HepG2 (cell line): Measurements from ENCODE around the gene FUOM. TPM values are rescaled to one million over a fixed set of nuclear protein-coding genes. Genes with fewer than 3 reads are reported as not detected.

Experiments used
- ATAC-seq: fragments of 200-7000 bp; cut with Tn5 transposase; 3 replicates; pipeline ENCODE4 v1.9.1; 2020; ENCODE audit warnings: mild to moderate bottlenecking, moderate library complexity
- BruUV-seq: library from RNA; stranded (reverse); fragments of 400-500 nt; replicated peaks from 2 replicates; lab custom pipeline; 2021; lab: Mats Ljungman, UMichigan
- CTCF ChIA-PET: fragments of 300-600 bp; formaldehyde crosslinking; extraction: SDS; loops from one replicate; lab custom pipeline; 2021; ENCODE audit warnings: low total read pairs, inconsistent platforms, low intra/inter-chr PET ratio; lab: Yijun Ruan, JAX
- POLR2A ChIA-PET: fragments of 350-600 bp; sonication (Branson Sonifier 250); formaldehyde crosslinking; loops from one replicate; lab custom pipeline; 2020; ENCODE audit warnings: antibody characterized with exemption, inconsistent platforms; lab: Yijun Ruan, JAX
- DNase-seq: peaks from one replicate; pipeline ENCODE4 v3.0.0-alpha.2; 2015; ENCODE audit warnings: low spot score
- FAIRE-seq: peaks from 3 replicates; lab custom pipeline; 2011; peaks lifted over from hg19 to GRCh38; lab: Jason Lieb, UNC
- H2AFZ ChIP-seq: one replicate; pipeline ENCODE4 v1.6.1; 2011; ENCODE audit warnings: low read length, inconsistent platforms
- H3K27ac ChIP-seq: fragments of 300-600 bp; 3 replicates; pipeline ENCODE4 v1.8.0; 2011; ENCODE audit warnings: mixed run types, mild to moderate bottlenecking, mixed read lengths, low read length, inconsistent platforms; ENCODE audit not compliant: insufficient read depth; ENCODE audit errors: extremely low read length
- H3K27me3 ChIP-seq, 2 experiments: fragments of 200-600 bp in 1 of 2; 2 replicates in 1 of 2; 3 replicates in 1 of 2; pipeline versions ENCODE4 v1.6.0 to v1.8.0; 2011; ENCODE audit warnings: low read length in 2 of 2, mild to moderate bottlenecking in 2 of 2, moderate library complexity in 2 of 2, inconsistent platforms in 1 of 2; ENCODE audit not compliant: insufficient read depth in 2 of 2, control insufficient read depth in 1 of 2
- H3K36me3 ChIP-seq, 2 experiments: fragments of 200-600 bp in 1 of 2; replicated peaks in 1 of 2; 2 replicates in 1 of 2; 3 replicates in 1 of 2; pipeline versions ENCODE4 v1.5.1 to v1.8.0; 2011; ENCODE audit warnings: low read length in 2 of 2, inconsistent platforms in 1 of 2; ENCODE audit not compliant: insufficient read depth in 2 of 2, control insufficient read depth in 1 of 2
- H3K4me1 ChIP-seq: 2 replicates; pipeline ENCODE4 v1.5.1; 2012; ENCODE audit warnings: low read length, inconsistent platforms; ENCODE audit not compliant: insufficient read depth
- H3K4me2 ChIP-seq: 2 replicates; pipeline ENCODE4 v1.6.0; 2011; ENCODE audit warnings: low read depth, low read length, inconsistent platforms
- H3K4me3 ChIP-seq, 3 experiments: fragments of 200-600 bp in 1 of 3; sonication (generic), shearing (Covaris generic) in 1 of 3; replicated peaks in 1 of 3; 2 replicates each; pipeline ENCODE4 v1.5.1; 2011 to 2016; ENCODE audit warnings: low read length in 3 of 3, inconsistent platforms in 2 of 3, low read depth in 2 of 3, mild to moderate bottlenecking in 2 of 3, control low read depth in 1 of 3, mixed read lengths in 1 of 3; ENCODE audit not compliant: insufficient read depth in 1 of 3
- H3K79me2 ChIP-seq: one replicate; pipeline ENCODE4 v1.6.1; 2011; ENCODE audit warnings: low read length, inconsistent platforms; ENCODE audit not compliant: insufficient read depth
- H3K9ac ChIP-seq: 2 replicates; pipeline ENCODE4 v1.6.0; 2011; ENCODE audit warnings: mild to moderate bottlenecking, low read depth, low read length, inconsistent platforms; ENCODE audit not compliant: insufficient read depth
- H3K9me3 ChIP-seq: 2 replicates; pipeline ENCODE4 v1.5.1; 2012; ENCODE audit warnings: mild to moderate bottlenecking, low read length
- H4K20me1 ChIP-seq: 2 replicates; pipeline ENCODE4 v1.6.0; 2011; ENCODE audit warnings: inconsistent platforms, mild to moderate bottlenecking, low read length, moderate library complexity; ENCODE audit not compliant: insufficient read depth
- DR1 ChIP-seq: sonication (generic); formaldehyde crosslinking; IDR thresholded peaks from 2 replicates; pipeline ENCODE4 v1.8.0; 2021; ENCODE audit warnings: mild to moderate bottlenecking, missing genetic modification reagents, inconsistent platforms
- TCF12 ChIP-seq, 2 experiments: fragments of 450-650 bp in 1 of 2; sonication (generic) in 1 of 2; formaldehyde crosslinking in 1 of 2; IDR thresholded peaks; 2 replicates each; pipeline versions ENCODE4 v1.6.1 to v1.8.0; 2017 to 2022; ENCODE audit warnings: antibody characterized with exemption in 1 of 2, mild to moderate bottlenecking in 1 of 2, missing genetic modification reagents in 1 of 2, moderate library complexity in 1 of 2
- THYN1 ChIP-seq: sonication (generic); formaldehyde crosslinking; IDR thresholded peaks from 2 replicates; pipeline ENCODE4 v1.8.1; 2023; ENCODE audit warnings: low read depth, mild to moderate bottlenecking, moderate library complexity, missing genetic modification reagents, borderline replicate concordance
- ZNF326 ChIP-seq: sonication (generic); formaldehyde crosslinking; IDR thresholded peaks from 2 replicates; pipeline ENCODE4 v1.4.0; 2020; ENCODE audit warnings: missing genetic modification reagents, borderline replicate concordance
- ZNF784 ChIP-seq: sonication (generic); formaldehyde crosslinking; IDR thresholded peaks from 2 replicates; pipeline ENCODE4 v1.5.1; 2020; ENCODE audit warnings: missing genetic modification reagents, mild to moderate bottlenecking, borderline replicate concordance
- WGBS: methylation state at CpG from one replicate; pipeline ENCODE4 v1.1.6; 2017; ENCODE audit warnings: low lambda C conversion rate; 5-methylcytosine and 5-hydroxymethylcytosine counted together
- in situ Hi-C: cut with HindIII; loops from 2 replicates; pipeline ENCODE4 v1.10.0; 2017; ENCODE audit warnings: low pct_unique_long_range_greater_than_20kb; ENCODE audit not compliant: extremely low pct_ligation_motif_present
- intact Hi-C: fragments of 100-400 bp; cut with micrococcal nuclease; formaldehyde crosslinking; loops from one replicate; pipeline ENCODE4 v1.10.0; 2022; ENCODE audit not compliant: unreplicated experiment
- polyA plus RNA-seq, 8 experiments: library from polyadenylated mRNA; depleted of rRNA in 3 of 8; stranded (reverse) in 7 of 8; unstranded in 1 of 8; fragments of >200 nt; fragmentation: Illumina TruSeq in 4 of 8; extraction: Trizol in 4 of 8; gene quantifications; 2 replicates each; pipeline versions ENCODE4 v1.2.1 to v1.2.3, GENCODE V29; 2011 to 2016; ENCODE audit warnings: low read depth in 4 of 8, missing spikeins in 1 of 8, mixed read lengths in 1 of 8; ENCODE audit not compliant: insufficient read depth in 1 of 8
- total RNA-seq, 5 experiments: library from RNA; depleted of rRNA; stranded (reverse); fragments of >200 nt; fragmentation: Illumina TruSeq; extraction: Trizol; gene quantifications; 2 replicates each; pipeline ENCODE4 v1.2.3, GENCODE V29; 2016; ENCODE audit warnings: low read depth in 1 of 5

FUOM gene
- total and polyA plus RNA-seq, 2 of the 13 experiments (the other 11 are each of a cell fraction or from before 2014, with no cell fraction given), result 27.5 to 60.4 TPM

GRCh38 chr10:133346413-133346812, 11.4 kb downstream of the FUOM start:
- no peaks in the 10 kb centered on the region for H3K79me2 ChIP-seq
- no peak overlapping the region for H3K9ac ChIP-seq
- no peak for FAIRE-seq
- in situ Hi-C loops (no loop called here), intact Hi-C loops (no loop called here)
- ChIA-PET POLR2A (interaction anchor here (1.2 to 3.0 kb wide), 7 partner anchors 10 to 31 kb away, joined by 7 to 124 read pairs (median 18); partner anchors contain the start of genes CALY, ECHS1 and FUOM), CTCF (no interaction called here)
- WGBS, result 34% methylated on average over 10 of the region's 11 CpGs
- H3K4me3 ChIP-seq, result peak overlapping the region in 1 of 3 experiments; percentile 74; a peak in 1 of 6 replicates
- peaks cover 69% of the 10 kb centered on the region for H3K4me1 ChIP-seq
- no peaks in the 10 kb centered on the region for H3K9me3 ChIP-seq
- BruUV-seq, result no TSS peak
- H3K27me3 ChIP-seq, result no peaks in the 10 kb centered on the region; a peak in 1 of 5 replicates
- no peaks in the 10 kb centered on the region for H4K20me1 ChIP-seq
- H2AFZ ChIP-seq, result no peak overlapping the region
- H3K36me3 ChIP-seq, result no peaks in the 10 kb centered on the region
- H3K4me2 ChIP-seq, result peak overlapping the region; percentile 96
- no peak for DNase-seq
- no peak for TF ChIP-seq TCF12 (IDR thresholded peaks at IDR 0.05)
- 0 out of 2 replicates have a peak, but pooled peaks have one; percentile 11 for TF ChIP-seq TCF12 (CRISPR knock-in tag; IDR thresholded peaks at IDR 0.05)
- TF ChIP-seq ZNF326 (CRISPR knock-in tag), result 0 out of 2 replicates have a peak, but pooled peaks have one; percentile 68
- no peak for TF ChIP-seq DR1 (CRISPR knock-in tag)
- TF ChIP-seq, all 625 proteins: peak for 2
- no peak overlapping the region for H3K27ac ChIP-seq
- ATAC-seq, result no peak

GRCh38 chr10:133344236-133344635, 13.6 kb downstream of the FUOM start:
- BruUV-seq, result no TSS peak
- H3K27ac ChIP-seq, result no peak overlapping the region
- no peak overlapping the region for H2AFZ ChIP-seq
- peaks cover 0 to 7% of the 10 kb centered on the region in 2 experiments; a peak in 1 of 5 replicates for H3K27me3 ChIP-seq
- no peaks in the 10 kb centered on the region for H3K36me3 ChIP-seq
- intact Hi-C loops (no loop called here), in situ Hi-C loops (no loop called here)
- no peaks in the 10 kb centered on the region for H3K9me3 ChIP-seq
- no peak overlapping the region for H3K4me3 ChIP-seq
- 68% methylated on average over 5 of the region's 5 CpGs for WGBS
- H3K79me2 ChIP-seq, result no peaks in the 10 kb centered on the region
- TF ChIP-seq THYN1 (CRISPR knock-in tag) (no peak), ZNF784 (CRISPR knock-in tag) (no peak)
- FAIRE-seq (no peak), ATAC-seq (no peak), DNase-seq (no peak)
- no peak overlapping the region for H3K4me2 ChIP-seq
- ChIA-PET CTCF (no interaction called here), POLR2A (interaction anchor here (1.9 kb wide), 1 partner anchor 14 kb away, joined by 12 read pairs; the partner anchor contains the start of gene FUOM)
- H3K4me1 ChIP-seq, result peaks cover 49% of the 10 kb centered on the region
- H3K9ac ChIP-seq, result no peak overlapping the region
- no peaks in the 10 kb centered on the region for H4K20me1 ChIP-seq
